HCT116 (cell line): ENCODE results near the gene ARHGAP10. TPM values are rescaled to one million over a fixed set of nuclear protein-coding genes. Genes with fewer than 3 reads are reported as not detected.

Source experiments
- ATAC-seq: fragments of 200-7000 bp; cut with Tn5 transposase; 2 replicates; pipeline ENCODE4 v1.9.1; 2020; ENCODE audit warnings: mild to moderate bottlenecking, moderate library complexity
- BruUV-seq: library from RNA; stranded (reverse); fragments of 400-500 nt; replicated peaks from 2 replicates; lab custom pipeline; 2021; lab: Mats Ljungman, UMichigan
- CTCF ChIA-PET: fragments of 300-600 bp; sonication (Branson Sonifier 250); formaldehyde crosslinking; loops from one replicate; lab custom pipeline; 2021; ENCODE audit warnings: antibody characterized with exemption; lab: Charles Lee
- POLR2A ChIA-PET: fragments of 300-600, 350-600 bp; sonication (Branson Sonifier 250); formaldehyde crosslinking; loops from one replicate; lab custom pipeline; 2021; ENCODE audit warnings: antibody characterized with exemption; lab: Charles Lee
- RAD21 ChIA-PET, 2 experiments: fragments of 300-600 bp; sonication (Branson Sonifier 250); formaldehyde crosslinking; loops; one replicate each; lab custom pipeline; 2023; ENCODE audit warnings: low total read pairs in 2 of 2; ENCODE audit not compliant: uncharacterized antibody in 2 of 2, unreplicated experiment in 2 of 2, low non-redundant PET in 1 of 2; lab: Charles Lee
- DNase-seq: peaks from one replicate; pipeline ENCODE4 v3.0.0-alpha.2; 2010; ENCODE audit warnings: low read depth, low spot score
- H2AFZ ChIP-seq: fragments of 200-600 bp; shearing (Covaris generic), sonication (generic); 2 replicates; pipeline ENCODE4 v1.6.1; 2017; ENCODE audit warnings: low read depth, mixed run types, mixed read lengths, antibody characterized with exemption, low read length; ENCODE audit not compliant: poor library complexity, severe bottlenecking
- H3K27ac ChIP-seq: 2 replicates; pipeline ENCODE4 v1.5.1; 2012; ENCODE audit warnings: low read depth, low read length
- H3K27me3 ChIP-seq: fragments of 200-600 bp; sonication (generic); 2 replicates; pipeline ENCODE4 v1.6.1; 2016; ENCODE audit warnings: mixed run types, low read length, mixed read lengths; ENCODE audit not compliant: insufficient read depth
- H3K36me3 ChIP-seq, 2 experiments: fragments of 200-500 bp in 1 of 2; fragments of 200-600 bp in 1 of 2; sonication (Bioruptor generic) in 1 of 2; sonication (generic) in 1 of 2; 2 replicates each; pipeline versions ENCODE4 v1.5.1 to v1.6.1; 2014 to 2016; ENCODE audit warnings: low read length in 2 of 2, inconsistent platforms in 1 of 2, mixed read lengths in 1 of 2, mixed run types in 1 of 2; ENCODE audit not compliant: insufficient read depth in 2 of 2, control insufficient read depth in 1 of 2
- H3K4me1 ChIP-seq, 2 experiments: fragments of 200-600 bp in 1 of 2; sonication (generic) in 1 of 2; 2 replicates each; pipeline versions ENCODE4 v1.5.1 to v1.6.1; 2012 to 2017; ENCODE audit warnings: low read length in 2 of 2, inconsistent platforms in 1 of 2, mild to moderate bottlenecking in 1 of 2, mixed read lengths in 1 of 2, mixed run types in 1 of 2, moderate library complexity in 1 of 2; ENCODE audit not compliant: insufficient read depth in 2 of 2, control insufficient read depth in 1 of 2
- H3K4me2 ChIP-seq: fragments of 200-600 bp; sonication (generic); 2 replicates; pipeline ENCODE4 v1.6.1; 2017; ENCODE audit warnings: mixed run types, low read length, mixed read lengths
- H3K4me3 ChIP-seq, 2 experiments: fragments of 200-600 bp in 1 of 2; sonication (generic) in 1 of 2; replicated peaks in 1 of 2; 2 replicates each; pipeline ENCODE4 v1.5.1; 2011 to 2016; ENCODE audit warnings: low read length in 2 of 2, control low read depth in 1 of 2, low read depth in 1 of 2, mild to moderate bottlenecking in 1 of 2, mixed read lengths in 1 of 2, mixed run types in 1 of 2
- H3K79me2 ChIP-seq: fragments of 200-600 bp; sonication (generic); 2 replicates; pipeline ENCODE4 v1.6.1; 2017; ENCODE audit warnings: mild to moderate bottlenecking, mixed run types, low read length, moderate library complexity, mixed read lengths; ENCODE audit not compliant: insufficient read depth
- H3K9ac ChIP-seq: fragments of 200-600 bp; sonication (generic); 2 replicates; pipeline ENCODE4 v1.6.1; 2016; ENCODE audit warnings: low read length, mixed read lengths
- H3K9me2 ChIP-seq: fragments of 200-600 bp; sonication (generic), shearing (Covaris generic); 2 replicates; pipeline ENCODE4 v1.6.1; 2017; ENCODE audit warnings: mixed run types, mild to moderate bottlenecking, moderate library complexity; ENCODE audit not compliant: insufficient read depth
- H3K9me3 ChIP-seq, 2 experiments: fragments of 200-500 bp in 1 of 2; fragments of 200-600 bp in 1 of 2; sonication (Bioruptor generic) in 1 of 2; sonication (generic) in 1 of 2; 2 replicates each; pipeline ENCODE4 v1.6.1; 2014 to 2017; ENCODE audit warnings: low read length in 2 of 2, mixed read lengths in 2 of 2, inconsistent platforms in 1 of 2, low read depth in 1 of 2, mild to moderate bottlenecking in 1 of 2, mixed run types in 1 of 2, moderate library complexity in 1 of 2; ENCODE audit not compliant: control insufficient read depth in 1 of 2, insufficient read depth in 1 of 2
- H4K20me1 ChIP-seq: fragments of 200-600 bp; sonication (generic), shearing (Covaris generic); 2 replicates; pipeline ENCODE4 v1.6.1; 2017; ENCODE audit warnings: mixed run types, mild to moderate bottlenecking, moderate library complexity; ENCODE audit not compliant: insufficient read depth
- ATF3 ChIP-seq: IDR thresholded peaks from 2 replicates; pipeline ENCODE4 v1.6.1; 2012
- CTCF ChIP-seq, 3 experiments: fragments of 200-600 bp in 1 of 3; sonication (generic) in 1 of 3; IDR thresholded peaks in 2 of 3; conservative IDR thresholded peaks in 1 of 3; 2 replicates each; pipeline ENCODE4 v1.5.1; 2012 to 2017; ENCODE audit warnings: low read depth in 2 of 3, low read length in 2 of 3, antibody characterized with exemption in 1 of 3, borderline replicate concordance in 1 of 3, control low read depth in 1 of 3, mild to moderate bottlenecking in 1 of 3, mixed read lengths in 1 of 3, mixed run types in 1 of 3, moderate library complexity in 1 of 3; ENCODE audit not compliant: insufficient read depth in 1 of 3
- ELF1 ChIP-seq: IDR thresholded peaks from 2 replicates; pipeline ENCODE4 v1.6.1; 2012; ENCODE audit warnings: low read depth, borderline replicate concordance
- EZH2 ChIP-seq: fragments of 200-600 bp; sonication (generic); IDR thresholded peaks from 2 replicates; pipeline ENCODE4 v1.6.1; 2017; ENCODE audit warnings: antibody characterized with exemption, mixed run types
- FOSL1 ChIP-seq: IDR thresholded peaks from 2 replicates; pipeline ENCODE4 v1.6.1; 2012; ENCODE audit warnings: low read depth
- JUND ChIP-seq: IDR thresholded peaks from 2 replicates; pipeline ENCODE4 v1.6.1; 2012
- MAX ChIP-seq: IDR thresholded peaks from 2 replicates; pipeline ENCODE4 v1.6.1; 2012
- POLR2A ChIP-seq: IDR thresholded peaks from 2 replicates; pipeline ENCODE4 v1.7.0; 2011; ENCODE audit warnings: borderline replicate concordance; ENCODE audit not compliant: insufficient read depth, insufficient read length; ENCODE audit errors: extremely low read depth
- POLR2AphosphoS5 ChIP-seq: IDR thresholded peaks from 2 replicates; pipeline ENCODE4 v1.6.1; 2011; ENCODE audit warnings: mild to moderate bottlenecking, low read depth, low read length, moderate library complexity
- RAD21 ChIP-seq: IDR thresholded peaks from 2 replicates; pipeline ENCODE4 v1.6.1; 2012; ENCODE audit warnings: low read depth, mild to moderate bottlenecking
- REST ChIP-seq: IDR thresholded peaks from 2 replicates; pipeline ENCODE4 v1.6.1; 2012; ENCODE audit warnings: low read depth
- SRF ChIP-seq: IDR thresholded peaks from 2 replicates; pipeline ENCODE4 v1.6.1; 2012; ENCODE audit warnings: low read depth
- TCF7L2 ChIP-seq: IDR thresholded peaks from 2 replicates; pipeline ENCODE4 v1.7.0; 2011; ENCODE audit warnings: borderline replicate concordance, inconsistent platforms; ENCODE audit not compliant: insufficient read depth, insufficient read length; ENCODE audit errors: extremely low read depth
- YY1 ChIP-seq: IDR thresholded peaks from 2 replicates; pipeline ENCODE4 v1.6.1; 2011; ENCODE audit warnings: low read length, low read depth, moderate library complexity, mild to moderate bottlenecking; ENCODE audit not compliant: insufficient replicate concordance; ENCODE audit errors: extremely low read depth
- ZBTB33 ChIP-seq: IDR thresholded peaks from 2 replicates; pipeline ENCODE4 v1.6.1; 2011; ENCODE audit warnings: mild to moderate bottlenecking, low read length, moderate library complexity; ENCODE audit not compliant: insufficient replicate concordance; ENCODE audit errors: extremely low read depth
- intact Hi-C: fragments of 100-400 bp; cut with micrococcal nuclease; formaldehyde crosslinking; loops from 2 replicates; pipeline ENCODE4 v1.10.0; 2022
- total RNA-seq: library from RNA; stranded (reverse); gene quantifications from one replicate; pipeline ENCODE4 v1.2.1, GENCODE V29; 2021; ENCODE audit not compliant: unreplicated experiment

The ARHGAP10 gene
- total RNA-seq, 1 experiment from 2014 or later, result 24.7 TPM

GRCh38 chr4:147957446-147957845, 225.6 kb downstream of the ARHGAP10 start:
- CTCF ChIA-PET, result no interaction called here
- ATAC-seq (no peak), DNase-seq (no peak)
- H3K9ac ChIP-seq, result no peak overlapping the region
- no peaks in the 10 kb centered on the region for H4K20me1 ChIP-seq
- H3K36me3 ChIP-seq, result no peaks in the 10 kb centered on the region
- intact Hi-C loops, result no loop called here
- no peaks in the 10 kb centered on the region for H3K4me1 ChIP-seq
- no peak overlapping the region for H3K4me2 ChIP-seq
- no peak overlapping the region for H2AFZ ChIP-seq
- H3K4me3 ChIP-seq, result no peak overlapping the region
- H3K27me3 ChIP-seq, result no peaks in the 10 kb centered on the region
- no peaks in the 10 kb centered on the region for H3K79me2 ChIP-seq
- BruUV-seq, result no TSS peak
- POLR2A ChIA-PET, result no interaction called here
- H3K9me2 ChIP-seq, result no peaks in the 10 kb centered on the region
- TF ChIP-seq TCF7L2, result no peak
- TF ChIP-seq POLR2A, result no peak
- no peak for TF ChIP-seq FOSL1
- no peak for TF ChIP-seq EZH2
- TF ChIP-seq REST, result no peak
- no peak for TF ChIP-seq ZBTB33
- TF ChIP-seq RAD21, result no peak
- no peak for TF ChIP-seq YY1
- TF ChIP-seq JUND, result no peak
- no peak for TF ChIP-seq POLR2AphosphoS5
- no peak for TF ChIP-seq SRF
- no peak for TF ChIP-seq CTCF (IDR thresholded peaks at IDR 0.05 in 2 of 3, conservative IDR thresholded peaks at IDR 0.05 in 1 of 3; ENCODE audit: borderline replicate concordance in 1 of 3, insufficient read depth in 1 of 3, low read depth in 2 of 3, low read length in 2 of 3)
- no peak for TF ChIP-seq ELF1
- TF ChIP-seq MAX, result no peak
- TF ChIP-seq ATF3, result no peak
- H3K27ac ChIP-seq, result no peak overlapping the region
- RAD21 ChIA-PET, result no interaction called here
- no peaks in the 10 kb centered on the region for H3K9me3 ChIP-seq
